Stimulated activated CD8-positive, alpha-beta memory T cell treated with anti-CD3 and anti-CD28 coated beads, Interleukin-7, amount 100 ng/mL, for 24 hours (primary cell): ENCODE data around the gene KIAA1958.

Source experiments
- DNase-seq: peaks from one replicate; pipeline ENCODE4 v3.0.0-alpha.2; 2020; ENCODE audit warnings: low read depth

The KIAA1958 gene

DNA sequence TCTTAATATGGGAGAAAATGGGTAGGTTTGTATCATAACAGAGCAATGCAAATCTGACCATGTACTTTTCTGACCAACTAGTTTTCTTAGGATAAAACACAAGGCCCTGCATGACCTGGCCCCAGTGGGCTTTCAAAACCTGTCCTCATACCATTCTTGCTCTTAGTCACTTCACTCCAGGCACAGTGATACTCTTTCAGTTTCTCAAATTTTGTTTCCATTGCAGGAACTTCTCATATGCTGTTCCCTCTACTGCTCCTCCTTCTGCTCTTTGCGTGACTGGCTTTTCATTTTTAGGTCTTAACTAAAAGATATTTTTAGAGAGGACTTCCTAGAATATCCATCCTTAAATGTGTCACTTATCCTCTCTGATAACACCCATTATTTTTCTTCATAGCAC is 118.9 kb downstream of the KIAA1958 start:
- no peak for DNase-seq

DNA sequence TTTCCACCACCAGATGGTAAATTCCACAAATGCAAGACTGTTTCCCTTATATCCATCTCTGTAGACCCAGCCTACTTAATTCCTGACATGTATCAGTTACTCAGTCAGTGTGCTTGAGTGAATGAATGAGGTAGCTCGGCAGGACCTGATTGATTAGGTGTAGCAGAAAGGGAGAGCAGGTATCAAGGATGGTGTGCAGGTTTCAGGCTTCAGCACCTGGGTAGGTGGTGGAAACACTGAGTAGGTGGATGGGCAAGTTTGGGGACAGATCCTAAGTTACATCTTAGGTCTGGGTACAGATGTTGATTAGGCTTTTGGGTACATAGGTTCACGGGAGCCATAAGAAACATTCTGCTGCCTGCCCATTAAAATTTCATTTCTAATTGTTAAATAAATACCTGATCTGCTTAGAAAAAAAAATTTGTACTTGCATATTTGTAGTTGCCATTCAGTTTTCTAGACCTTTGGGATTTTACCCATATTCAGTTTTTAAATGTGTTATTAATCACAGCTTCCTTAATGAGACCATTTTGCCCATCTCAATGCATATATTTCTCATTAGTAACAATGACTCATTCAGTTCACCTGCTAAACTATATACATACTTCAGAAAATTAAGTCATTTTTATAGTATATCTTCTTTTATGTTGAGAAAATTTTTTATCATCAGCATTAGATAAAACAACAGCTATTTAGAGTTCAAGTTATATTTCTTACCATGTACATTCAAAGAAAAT is 119.5 kb downstream of the KIAA1958 start:
- DNase-seq, result no peak

GRCh38 chr9:112608851-112609250 is 122.2 kb downstream of the KIAA1958 start:
- no peak for DNase-seq

DNA sequence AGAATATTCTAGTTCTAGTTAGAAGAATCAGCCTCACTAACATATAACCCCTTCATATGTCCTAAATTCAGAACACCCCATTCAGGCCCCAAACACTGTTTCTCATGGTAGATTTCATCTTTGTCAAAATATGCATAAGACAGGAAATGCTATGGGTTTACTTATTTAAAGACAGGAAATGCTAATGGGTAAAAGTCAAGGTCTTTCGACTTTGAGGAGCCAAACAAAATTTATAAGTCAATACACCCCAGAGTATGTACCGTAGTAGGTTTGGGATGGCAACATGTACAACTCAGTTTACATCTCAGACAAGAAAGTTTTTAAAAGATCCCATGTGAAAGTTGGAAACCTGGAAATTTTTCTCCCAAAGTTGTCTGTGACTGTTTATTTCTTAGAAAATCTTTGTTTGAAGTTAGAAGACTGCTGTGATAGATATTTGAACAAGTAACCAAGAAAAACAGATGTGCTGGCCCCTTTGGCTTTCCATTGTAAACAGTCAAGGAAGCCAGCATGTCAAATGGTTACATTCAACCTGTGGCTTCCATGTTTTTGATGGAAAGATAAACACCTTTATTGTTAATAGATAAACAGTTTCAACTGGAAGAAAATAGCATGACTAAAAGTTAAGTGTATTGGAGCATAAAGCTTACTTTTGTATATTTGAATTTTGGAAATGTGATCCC is 129.1 kb downstream of the KIAA1958 start:
- no peak for DNase-seq

DNA sequence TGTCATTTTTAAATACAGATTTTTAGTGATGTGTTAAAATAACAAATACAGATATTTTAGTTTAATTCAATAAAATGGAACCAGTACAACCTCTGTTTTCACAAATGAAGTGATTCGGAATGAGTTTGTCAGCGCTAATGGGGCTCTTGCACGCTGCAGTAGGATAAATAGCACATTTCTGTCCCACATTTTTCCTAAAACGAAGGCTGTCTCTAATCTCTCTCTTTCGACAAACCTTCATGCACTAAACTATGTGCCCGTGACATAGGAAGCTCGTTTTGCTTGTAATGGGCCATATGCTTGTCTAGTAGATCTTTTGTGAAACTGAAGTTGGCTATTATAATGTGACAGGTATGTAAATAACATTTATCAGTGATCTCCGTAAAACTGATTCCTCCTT is 130.7 kb downstream of the KIAA1958 start:
- DNase-seq, result no peak

- DNase-seq, result no peak
Measured at GRCh38 chr9:112618385-112619009, 131.9 kb downstream of the KIAA1958 start.

DNA sequence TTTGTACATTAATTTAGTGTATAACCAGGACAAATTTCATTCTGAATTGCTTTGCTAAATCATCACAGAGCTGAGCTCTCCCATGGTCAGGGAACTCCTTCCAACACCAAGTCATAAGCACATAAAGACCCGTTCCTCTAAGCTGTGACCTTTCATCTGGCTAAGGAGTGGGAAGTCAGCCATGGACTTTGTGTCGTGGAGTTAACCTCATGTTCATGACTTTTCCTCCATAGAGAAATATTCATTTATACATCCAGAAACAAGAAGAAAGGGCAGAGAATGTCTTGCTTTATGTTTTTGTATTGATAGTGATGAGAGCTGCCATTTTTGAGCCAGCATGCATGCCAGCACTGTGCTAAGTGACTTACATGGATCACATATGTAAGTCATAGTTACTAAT is 133.8 kb downstream of the KIAA1958 start:
- DNase-seq, result no peak

DNA sequence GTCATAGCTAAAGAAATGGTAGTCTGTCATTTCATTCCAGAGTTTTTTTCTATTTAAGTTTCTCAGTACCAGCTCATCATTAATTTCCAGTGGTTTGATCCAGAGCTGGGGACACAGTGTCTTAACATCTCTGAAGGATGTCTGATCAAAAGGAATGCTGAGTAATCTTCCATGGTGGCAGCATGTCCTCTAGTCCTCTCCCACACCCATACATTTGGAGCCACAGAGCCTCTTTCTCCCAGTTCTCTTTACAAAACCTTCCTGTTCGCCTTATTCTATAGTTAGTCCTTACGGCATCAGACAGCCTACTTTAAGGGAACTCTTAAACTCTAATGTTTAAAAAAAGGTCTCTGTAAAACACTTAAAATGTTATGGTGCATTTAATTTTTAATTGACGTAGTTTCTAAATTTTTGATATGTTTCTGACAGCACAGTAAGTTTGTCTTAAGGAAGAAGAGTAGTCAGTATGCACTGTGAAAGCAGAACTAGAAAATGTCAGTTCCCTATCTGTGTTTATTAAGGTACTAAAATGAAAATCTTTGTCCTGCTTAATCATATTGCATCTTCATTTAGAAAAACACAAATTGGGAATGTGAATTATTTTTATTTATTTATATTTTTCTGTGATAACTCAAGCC is 134.5 kb downstream of the KIAA1958 start:
- no peak for DNase-seq

- DNase-seq, result no peak
Measured at GRCh38 chr9:112623198-112623597, 136.6 kb downstream of the KIAA1958 start.

DNA sequence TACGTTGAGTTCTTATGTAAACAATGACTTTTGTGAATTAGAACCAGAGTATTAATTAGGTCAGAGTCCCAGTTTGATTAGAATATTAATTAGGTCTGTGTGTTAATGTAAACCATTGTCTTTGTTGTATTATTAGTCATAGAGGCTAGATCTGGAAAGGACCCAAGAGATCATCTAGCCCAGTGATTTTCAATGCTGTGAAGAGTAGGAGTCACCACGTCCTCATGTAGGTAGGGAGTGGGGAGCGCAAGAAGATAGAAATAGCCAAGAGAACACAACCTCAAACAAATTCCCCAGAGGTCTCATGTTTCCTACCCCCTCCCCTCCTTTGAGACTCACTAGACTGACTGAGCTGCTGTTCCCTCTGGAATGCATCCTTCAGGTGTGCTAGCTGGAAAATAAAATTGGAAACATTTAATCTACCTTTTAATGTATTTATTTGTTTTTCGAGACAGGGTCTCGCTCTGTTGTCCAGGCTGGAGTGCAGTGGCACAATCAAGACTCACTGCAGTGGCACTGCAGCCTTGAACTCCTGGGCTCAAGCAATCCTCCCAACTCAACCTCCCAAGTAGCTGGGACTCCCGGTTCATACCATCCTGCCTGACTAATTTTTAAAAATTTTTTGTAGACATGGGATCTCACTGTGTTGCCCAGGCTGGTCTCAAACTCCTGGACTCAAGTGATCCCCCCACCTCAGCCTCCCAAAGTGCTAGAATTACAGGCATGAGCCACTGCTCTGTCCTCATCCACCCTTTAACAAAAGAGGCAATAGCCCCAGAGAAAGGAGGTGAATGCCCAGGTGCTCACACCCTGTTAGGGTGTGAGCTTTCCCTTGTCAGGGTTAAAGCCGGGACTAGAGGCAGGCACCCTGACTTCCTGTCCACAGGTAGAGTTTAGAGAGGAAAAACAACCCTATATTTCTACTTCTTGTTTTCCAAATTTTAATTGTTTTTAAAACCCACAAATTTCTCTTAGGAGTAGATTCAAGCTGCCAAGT is 138.4 kb downstream of the KIAA1958 start:
- DNase-seq, result no peak

DNA sequence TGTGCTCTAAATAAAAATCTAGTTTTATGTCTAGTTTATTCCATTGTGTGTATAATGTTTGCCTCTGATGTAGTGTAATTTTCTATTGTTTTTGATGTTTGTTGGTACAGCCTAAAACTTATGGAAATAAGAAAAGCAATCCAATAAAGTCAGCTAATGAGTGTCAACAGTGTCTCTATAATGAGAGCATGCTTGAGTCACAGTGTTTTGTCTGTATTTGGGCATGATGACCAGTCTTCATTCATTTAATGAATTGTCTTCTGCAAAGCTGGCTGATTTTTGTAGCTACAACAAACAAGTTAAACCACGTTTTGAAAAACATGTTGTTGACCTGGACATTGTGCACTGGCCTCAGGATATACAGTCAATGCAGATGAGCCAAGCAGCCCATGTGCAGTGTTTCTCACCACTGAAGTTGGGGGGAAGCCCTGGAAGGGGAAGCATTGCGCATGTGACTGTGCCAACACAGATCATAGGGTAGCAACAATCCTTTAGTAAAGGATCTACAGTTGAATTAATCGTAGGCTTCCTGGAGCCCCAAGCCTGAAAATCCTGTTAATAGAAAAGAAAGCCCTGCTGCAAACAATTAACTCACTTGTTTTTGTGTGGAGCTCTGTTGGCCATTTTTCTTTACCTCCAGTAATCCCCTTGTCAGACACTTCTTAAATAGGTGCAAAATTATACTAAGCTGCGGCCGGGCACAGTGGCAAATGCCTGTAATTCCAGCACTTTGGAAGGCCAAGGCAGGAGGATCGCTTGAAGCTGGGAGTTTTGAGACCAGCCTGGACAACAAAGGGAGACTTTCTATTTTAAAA is 143.3 kb downstream of the KIAA1958 start:
- no peak for DNase-seq

DNA sequence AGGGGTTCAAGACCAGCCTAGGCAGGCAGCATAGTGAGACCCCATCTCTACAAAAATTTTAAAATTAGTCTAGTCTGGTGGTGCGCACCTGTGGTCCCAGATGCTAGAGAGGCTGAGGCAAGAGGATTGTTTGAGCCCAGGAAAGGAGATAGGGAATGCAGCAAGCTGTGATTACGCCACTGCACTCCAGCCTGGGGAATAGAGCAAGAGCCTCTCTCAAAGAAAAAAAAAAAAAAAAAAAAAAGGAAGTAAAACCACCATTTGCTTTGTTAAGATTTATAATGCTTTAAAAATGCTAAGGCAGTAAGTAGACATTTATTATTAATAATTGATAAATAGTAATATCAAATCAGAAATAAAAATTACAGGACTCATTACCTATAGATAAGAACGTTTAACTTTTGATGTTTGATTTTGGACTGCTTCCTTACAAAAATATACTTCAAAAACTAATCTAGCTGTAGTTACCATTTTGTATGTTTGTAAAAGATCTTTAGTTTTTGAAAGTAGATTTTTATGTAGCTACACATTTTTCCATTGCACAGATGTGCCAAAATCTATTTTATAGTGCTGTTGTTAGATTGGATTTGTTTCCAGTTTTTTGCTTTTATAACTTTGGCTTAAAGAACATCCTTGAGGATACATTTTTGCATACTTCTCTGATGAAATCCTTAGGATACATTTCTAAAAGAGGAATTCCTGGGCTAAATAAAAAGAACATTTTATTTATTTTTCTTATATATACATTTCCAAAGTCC is 144.9 kb downstream of the KIAA1958 start:
- no peak for DNase-seq

GRCh38 chr9:112640311-112640710 is 153.7 kb downstream of the KIAA1958 start:
- no peak for DNase-seq

- DNase-seq, result no peak
Measured at GRCh38 chr9:112642126-112642525, 155.5 kb downstream of the KIAA1958 start.

DNA sequence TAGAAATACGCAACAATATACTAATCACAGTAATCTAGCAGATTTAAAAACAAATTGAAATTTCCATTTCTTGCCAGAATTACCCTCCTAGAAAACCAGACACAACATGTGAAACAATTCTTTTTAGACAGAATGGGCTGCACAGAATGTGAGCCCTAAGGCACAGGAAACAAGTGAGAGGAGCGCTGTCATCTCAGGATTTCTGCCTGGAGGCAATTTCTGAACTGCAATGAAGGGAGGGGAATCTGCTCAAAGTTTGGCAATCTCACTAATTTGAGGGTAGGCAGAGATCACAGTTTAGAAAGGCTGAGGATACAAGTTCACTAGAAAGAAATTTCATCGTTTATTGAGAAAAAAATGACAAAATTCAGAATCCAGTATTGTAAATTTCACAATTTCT is 161.0 kb downstream of the KIAA1958 start:
- no peak for DNase-seq

DNA sequence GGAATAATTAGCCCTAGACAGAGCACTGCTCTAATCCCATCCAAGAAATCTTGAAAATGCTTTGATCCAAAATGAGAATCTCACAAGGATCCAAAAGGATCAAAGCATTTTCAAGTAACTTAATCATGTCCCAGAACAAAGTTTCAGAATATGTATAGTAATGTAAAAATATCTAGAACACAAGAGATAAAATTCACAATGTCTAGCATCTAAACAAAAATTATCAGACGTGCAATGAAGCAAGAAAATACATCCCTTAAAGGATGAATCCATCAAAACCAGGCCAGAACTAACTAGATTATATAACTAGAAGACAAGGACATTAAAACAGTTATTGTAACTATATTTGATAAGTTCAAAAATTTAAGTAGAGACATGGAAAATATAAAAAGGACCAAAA is 162.0 kb downstream of the KIAA1958 start:
- DNase-seq, result no peak

DNA sequence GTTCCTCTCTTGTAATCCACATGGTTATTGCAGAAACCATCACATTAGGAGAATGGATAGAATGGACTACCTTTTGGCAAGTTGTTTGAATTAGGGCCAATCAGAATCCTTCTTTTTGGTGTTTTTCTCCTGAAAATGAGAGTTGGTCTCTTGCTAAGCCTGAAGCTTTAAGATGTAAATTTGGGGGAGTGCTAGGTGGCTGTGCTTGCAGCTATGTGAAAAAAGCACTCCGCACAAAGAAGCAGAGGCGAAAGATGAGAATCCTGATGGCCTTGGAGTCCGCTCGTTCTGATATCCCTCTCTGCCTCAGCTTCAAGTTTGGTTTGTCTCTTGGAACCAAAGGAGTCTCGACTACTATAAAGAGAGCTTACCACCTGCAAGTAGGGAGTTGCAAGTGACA is 167.7 kb downstream of the KIAA1958 start:
- no peak for DNase-seq

DNA sequence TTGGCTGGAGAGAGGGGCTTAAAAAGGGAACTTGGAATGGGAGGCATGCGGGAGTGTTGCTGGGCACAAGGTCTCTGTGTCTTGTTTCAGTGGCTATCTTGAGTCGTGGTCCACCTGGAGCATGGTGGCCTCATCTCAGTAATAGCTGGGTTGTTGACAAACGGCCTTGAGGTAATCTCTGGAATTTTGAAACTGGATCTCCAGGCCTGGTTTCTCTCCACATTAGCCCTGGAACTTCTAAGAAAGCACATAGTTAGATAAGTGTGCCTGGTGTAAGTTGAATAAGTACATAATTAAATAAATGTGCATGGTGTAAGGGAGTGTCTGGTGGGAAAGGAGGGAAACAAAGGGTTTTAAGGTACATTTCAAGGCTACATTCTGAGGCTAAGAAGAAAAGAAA is 169.0 kb downstream of the KIAA1958 start:
- no peak for DNase-seq

DNA sequence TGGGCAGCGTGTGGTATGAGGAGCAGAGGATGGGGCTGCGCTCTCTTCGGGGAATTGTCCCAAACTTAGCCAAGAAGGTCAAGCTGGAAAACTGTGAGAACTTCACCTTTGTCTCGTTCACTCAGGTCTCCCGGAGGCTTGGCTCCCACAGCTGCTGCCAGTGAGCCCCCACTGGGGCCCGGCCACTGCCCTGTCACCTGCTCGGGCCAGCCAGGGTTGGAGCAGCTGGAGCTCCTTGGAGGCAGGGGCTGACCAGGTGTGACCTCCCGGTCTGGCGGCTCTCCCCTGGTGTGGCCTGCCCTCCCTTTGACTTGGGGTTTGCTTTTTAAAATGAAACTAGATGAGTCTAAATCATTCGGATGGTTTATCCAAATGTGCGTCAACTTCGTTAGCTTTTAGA is 173.3 kb downstream of the KIAA1958 start:
- DNase-seq, result no peak

DNA sequence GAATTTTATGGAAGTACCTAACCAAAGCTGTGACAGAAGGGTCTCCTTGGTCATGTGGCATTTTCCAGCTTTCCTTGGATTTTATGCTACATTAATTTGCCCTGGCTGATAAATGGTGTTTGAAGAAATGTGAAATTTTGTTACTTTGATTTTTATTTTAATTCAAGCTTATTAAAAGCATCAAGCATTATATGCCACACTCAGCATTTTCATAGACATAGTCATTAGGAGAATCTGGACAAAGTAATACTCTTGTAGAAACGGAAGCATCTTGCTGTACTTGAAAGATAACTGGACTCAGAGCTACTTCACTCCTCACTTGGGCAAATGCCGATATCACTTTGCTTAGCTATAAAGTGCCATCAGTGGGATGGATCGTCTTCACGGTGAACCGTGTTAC is 177.1 kb downstream of the KIAA1958 start:
- DNase-seq, result no peak
